K562 (cell line): ENCODE data around the gene C2CD2L. TPM values are rescaled to one million over a fixed set of nuclear protein-coding genes. Genes with fewer than 3 reads are reported as not detected.

Experiments used
- CHD7 ChIP-seq: fragments of 200-600 bp; sonication (generic); IDR thresholded peaks from one replicate; pipeline ENCODE4 v1.6.1; 2012; ENCODE audit warnings: mild to moderate bottlenecking, low read depth, low read length, inconsistent platforms
- CXXC5 ChIP-seq: fragments of 250-450 bp; sonication (Bioruptor Pico); IDR thresholded peaks from 2 replicates; pipeline ENCODE4 v1.8.0; 2022; ENCODE audit warnings: inconsistent platforms, mild to moderate bottlenecking, moderate library complexity
- HMG20B ChIP-seq: fragments of 250-450 bp; sonication (Bioruptor Pico); IDR thresholded peaks from 2 replicates; pipeline ENCODE4 v1.5.0; 2021; ENCODE audit warnings: mild to moderate bottlenecking
- ID3 ChIP-seq, 2 experiments: fragments of 250-450 bp in 1 of 2; fragments of 450-650 bp in 1 of 2; sonication (Bioruptor Pico) in 1 of 2; IDR thresholded peaks; 2 replicates each; pipeline versions ENCODE4 v1.6.1 to v1.8.0; 2016 to 2021; ENCODE audit warnings: mild to moderate bottlenecking in 2 of 2, moderate library complexity in 2 of 2, missing compliant biosample characterization in 1 of 2, missing genetic modification characterization in 1 of 2
- NR3C1 ChIP-seq: sonication (generic); formaldehyde crosslinking; IDR thresholded peaks from 2 replicates; pipeline ENCODE4 v1.8.1; 2022; ENCODE audit warnings: missing genetic modification reagents
- POLR2G ChIP-seq: fragments of 200-400 bp; formaldehyde crosslinking; IDR thresholded peaks from 2 replicates; pipeline ENCODE4 v1.6.1; 2017; ENCODE audit warnings: low read depth, mild to moderate bottlenecking, antibody characterized with exemption, low read length, moderate library complexity
- TRIM24 ChIP-seq, 2 experiments: fragments of 450-650 bp; IDR thresholded peaks; 2 replicates each; pipeline ENCODE4 v1.6.1; 2016
- TRIM25 ChIP-seq: fragments of 450-650 bp; IDR thresholded peaks from 2 replicates; pipeline ENCODE4 v1.7.0; 2016; ENCODE audit warnings: borderline replicate concordance
- ZNF121 ChIP-seq: sonication (generic); formaldehyde crosslinking; conservative IDR thresholded peaks from 2 replicates; pipeline ENCODE4 v1.8.0; 2022; ENCODE audit warnings: missing genetic modification reagents
- polyA plus RNA-seq, 8 experiments: library from polyadenylated mRNA; depleted of rRNA in 4 of 8; stranded (reverse) in 5 of 8; unstranded in 3 of 8; fragments of >200 nt; fragmentation: Nextera tagmentation in 2 of 8; fragmentation: Illumina TruSeq in 1 of 8; extraction: Ambion mirVana in 2 of 8; extraction: Trizol in 1 of 8; gene quantifications; 2 replicates each; pipeline versions ENCODE4 v1.2.1 to v1.2.3, GENCODE V29; 2011 to 2014; ENCODE audit warnings: inconsistent platforms in 1 of 8, missing spikeins in 1 of 8
- total RNA-seq, 7 experiments: library from RNA; depleted of rRNA in 6 of 7; stranded (reverse); fragments of >200 nt in 6 of 7; fragmentation: Illumina TruSeq in 2 of 7; extraction: Trizol in 2 of 7; gene quantifications; 2 replicates each; pipeline versions ENCODE4 v1.2.1 to v1.2.3, GENCODE V29; 2011 to 2021; ENCODE audit warnings: low replicate concordance in 1 of 7
- TF ChIP-seq, protein P1 (sequence below): fragments of 450-650 bp; IDR thresholded peaks from 2 replicates; pipeline ENCODE4 v1.6.1; 2016
- TF ChIP-seq, protein P2 (sequence below): fragments of 250-450 bp; sonication (Bioruptor Pico); IDR thresholded peaks from 2 replicates; pipeline ENCODE4 v1.5.0; 2021

C2CD2L gene
- total and polyA plus RNA-seq, 9 of the 15 experiments (the other 6 are each of a cell fraction or from before 2014, with no cell fraction given): 0.66 to 41.2 (median 14.8) TPM

- TF ChIP-seq, protein P1, sequence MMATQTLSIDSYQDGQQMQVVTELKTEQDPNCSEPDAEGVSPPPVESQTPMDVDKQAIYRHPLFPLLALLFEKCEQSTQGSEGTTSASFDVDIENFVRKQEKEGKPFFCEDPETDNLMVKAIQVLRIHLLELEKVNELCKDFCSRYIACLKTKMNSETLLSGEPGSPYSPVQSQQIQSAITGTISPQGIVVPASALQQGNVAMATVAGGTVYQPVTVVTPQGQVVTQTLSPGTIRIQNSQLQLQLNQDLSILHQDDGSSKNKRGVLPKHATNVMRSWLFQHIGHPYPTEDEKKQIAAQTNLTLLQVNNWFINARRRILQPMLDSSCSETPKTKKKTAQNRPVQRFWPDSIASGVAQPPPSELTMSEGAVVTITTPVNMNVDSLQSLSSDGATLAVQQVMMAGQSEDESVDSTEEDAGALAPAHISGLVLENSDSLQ: peak; percentile 86
- TF ChIP-seq ID3 (CRISPR knock-in tag; IDR thresholded peaks at IDR 0.05) (no peak), ID3 (tag; IDR thresholded peaks at IDR 0.05) (peak; percentile 74; the same call in 1 of the 2 replicates), POLR2G (peak; percentile 92), CXXC5 (CRISPR knock-in tag) (peak; percentile 79), NR3C1 (CRISPR knock-in tag) (no peak), TRIM24 (IDR thresholded peaks at IDR 0.05) (no peak; a peak in 1 of 4 replicates), HMG20B (CRISPR knock-in tag) (no peak), CHD7 (no peak), TRIM25 (no peak), ZNF121 (CRISPR knock-in tag) (no peak)
- TF ChIP-seq, protein P2, sequence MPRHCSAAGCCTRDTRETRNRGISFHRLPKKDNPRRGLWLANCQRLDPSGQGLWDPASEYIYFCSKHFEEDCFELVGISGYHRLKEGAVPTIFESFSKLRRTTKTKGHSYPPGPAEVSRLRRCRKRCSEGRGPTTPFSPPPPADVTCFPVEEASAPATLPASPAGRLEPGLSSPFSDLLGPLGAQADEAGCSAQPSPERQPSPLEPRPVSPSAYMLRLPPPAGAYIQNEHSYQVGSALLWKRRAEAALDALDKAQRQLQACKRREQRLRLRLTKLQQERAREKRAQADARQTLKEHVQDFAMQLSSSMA: no peak
Observed at GRCh38 chr11:119084663-119085436, 22.3 kb upstream of the C2CD2L start, which contains the start of gene HMBS (continued).
